GM12878 (cell line): Measurements from ENCODE around the gene SEC24A. TPM values are rescaled to one million over a fixed set of nuclear protein-coding genes. Genes with fewer than 3 reads are reported as not detected.

Source experiments
- ATAC-seq: fragments of 200-7000 bp; cut with Tn5 transposase; 3 replicates; pipeline ENCODE4 v1.9.1; 2020; ENCODE audit warnings: mild to moderate bottlenecking, moderate library complexity
- BruUV-seq: library from RNA; stranded (reverse); fragments of 400-500 nt; replicated peaks from 2 replicates; lab custom pipeline; 2021; lab: Mats Ljungman, UMichigan
- CTCF ChIA-PET: fragments of 300-600 bp; sonication (Branson Sonifier 250); formaldehyde crosslinking; extraction: SDS; loops from one replicate; lab custom pipeline; 2021; ENCODE audit warnings: inconsistent platforms; lab: Yijun Ruan, JAX
- POLR2A ChIA-PET: fragments of 350-600 bp; formaldehyde crosslinking; extraction: SDS; loops from one replicate; lab custom pipeline; 2021; ENCODE audit warnings: inconsistent platforms; lab: Charles Lee
- RAD21 ChIA-PET: fragments of 300-600 bp; sonication (Branson Sonifier 250); formaldehyde crosslinking; loops from one replicate; lab custom pipeline; 2023; ENCODE audit warnings: antibody characterized with exemption; ENCODE audit not compliant: unreplicated experiment; lab: Charles Lee
- SMC1A ChIA-PET: fragments of 300-600 bp; sonication (Branson Sonifier 250); formaldehyde crosslinking; loops from one replicate; lab custom pipeline; 2023; ENCODE audit not compliant: unreplicated experiment, uncharacterized antibody; lab: Charles Lee
- DNase-seq: peaks from one replicate; pipeline ENCODE4 v3.0.0-alpha.2; 2011; ENCODE audit warnings: low read depth, low spot score
- FAIRE-seq: peaks from 3 replicates; lab custom pipeline; 2011; peaks lifted over from hg19 to GRCh38; lab: Jason Lieb, UNC
- H2AFZ ChIP-seq: 2 replicates; pipeline ENCODE4 v1.6.0; 2011; ENCODE audit warnings: low read depth, low read length, control low read depth; ENCODE audit not compliant: control insufficient read depth
- H3K27ac ChIP-seq: 2 replicates; pipeline ENCODE4 v1.5.1; 2011; ENCODE audit warnings: control low read depth; ENCODE audit not compliant: control insufficient read depth, insufficient read depth
- H3K27me3 ChIP-seq, 2 experiments: replicated peaks in 1 of 2; 2 replicates each; pipeline versions ENCODE4 v1.6.0 to v1.6.1; 2011; ENCODE audit warnings: low read length in 1 of 2; ENCODE audit not compliant: control insufficient read depth in 2 of 2, insufficient read depth in 2 of 2
- H3K36me3 ChIP-seq, 2 experiments: 2 replicates each; pipeline ENCODE4 v1.5.1; 2011; ENCODE audit warnings: low read length in 1 of 2; ENCODE audit not compliant: control insufficient read depth in 2 of 2, insufficient read depth in 2 of 2
- H3K4me1 ChIP-seq: 2 replicates; pipeline ENCODE4 v1.6.1; 2011; ENCODE audit warnings: mild to moderate bottlenecking, low read length, moderate library complexity, mixed read lengths; ENCODE audit not compliant: control insufficient read depth, insufficient read depth
- H3K4me2 ChIP-seq: 2 replicates; pipeline ENCODE4 v1.6.0; 2011; ENCODE audit warnings: control low read depth; ENCODE audit not compliant: control insufficient read depth, insufficient read depth
- H3K4me3 ChIP-seq: fragments of 200-600 bp; sonication (generic); 2 replicates; pipeline ENCODE4 v1.5.1; 2016
- H3K79me2 ChIP-seq: 2 replicates; pipeline ENCODE4 v1.6.0; 2011; ENCODE audit warnings: low read length; ENCODE audit not compliant: control insufficient read depth, insufficient read depth
- H3K9ac ChIP-seq: 2 replicates; pipeline ENCODE4 v1.8.0; 2011; ENCODE audit warnings: low read length, control low read depth, mixed read lengths; ENCODE audit not compliant: control insufficient read depth, insufficient read depth
- H3K9me3 ChIP-seq: replicated peaks from 3 replicates; pipeline ENCODE4 v1.5.1; 2011; ENCODE audit warnings: mild to moderate bottlenecking, low read length; ENCODE audit not compliant: control insufficient read depth, insufficient read depth
- H4K20me1 ChIP-seq: 2 replicates; pipeline ENCODE4 v1.6.0; 2011; ENCODE audit not compliant: control insufficient read depth, insufficient read depth
- ATF3 ChIP-seq: IDR thresholded peaks from 2 replicates; pipeline ENCODE4 v1.6.1; 2011; ENCODE audit warnings: low read depth, mild to moderate bottlenecking, low read length, moderate library complexity, borderline replicate concordance; ENCODE audit errors: extremely low read depth
- BRCA1 ChIP-seq: IDR thresholded peaks from 2 replicates; pipeline ENCODE4 v1.6.1; 2011; ENCODE audit warnings: low read depth, low read length, improper control_type of control experiment
- ESRRA ChIP-seq: IDR thresholded peaks from 2 replicates; pipeline ENCODE4 v1.6.1; 2012; ENCODE audit warnings: mild to moderate bottlenecking, low read length, improper control_type of control experiment
- JUNB ChIP-seq: IDR thresholded peaks from 2 replicates; pipeline ENCODE4 v1.6.1; 2016; ENCODE audit warnings: antibody characterized with exemption, mild to moderate bottlenecking
- NR2C1 ChIP-seq: fragments of 450-650 bp; IDR thresholded peaks from 2 replicates; pipeline ENCODE4 v1.6.1; 2017; ENCODE audit warnings: antibody characterized with exemption, mild to moderate bottlenecking, moderate library complexity
- PKNOX1 ChIP-seq: fragments of 450-650 bp; IDR thresholded peaks from 2 replicates; pipeline ENCODE4 v1.6.1; 2016; ENCODE audit warnings: mild to moderate bottlenecking
- STAT1 ChIP-seq: fragments of 450-650 bp; conservative IDR thresholded peaks from 2 replicates; pipeline ENCODE4 v1.6.1; 2014; ENCODE audit warnings: antibody characterized with exemption, mild to moderate bottlenecking
- ZNF207 ChIP-seq: fragments of 450-650 bp; IDR thresholded peaks from 2 replicates; pipeline ENCODE4 v1.6.1; 2014; ENCODE audit warnings: antibody characterized with exemption, mild to moderate bottlenecking, borderline replicate concordance
- ZNF274 ChIP-seq: IDR thresholded peaks from one replicate; pipeline ENCODE4 v1.8.0; 2011; ENCODE audit not compliant: insufficient read length, insufficient read depth
- ZZZ3 ChIP-seq: IDR thresholded peaks from 2 replicates; pipeline ENCODE4 v1.6.1; 2011; ENCODE audit warnings: low read depth; ENCODE audit not compliant: control insufficient read depth, insufficient read length
- whole genome bisulfite sequencing: methylation state at CpG from one replicate; pipeline ENCODE4 v1.1.6; 2016; ENCODE audit warnings: low lambda C conversion rate; ENCODE audit not compliant: insufficient replicate concordance, insufficient coverage; ENCODE audit errors: missing lambda C conversion rate; 5-methylcytosine and 5-hydroxymethylcytosine counted together
- in situ Hi-C: fragments of 300-500 bp; cut with MboI; formaldehyde crosslinking; loops from 9 replicates; pipeline ENCODE4 v1.14.3; 2018; ENCODE audit warnings: mixed read lengths
- intact Hi-C: fragments of 100-400 bp; cut with micrococcal nuclease; formaldehyde crosslinking; loops from one replicate; pipeline ENCODE4 v1.14.2; 2022; ENCODE audit not compliant: unreplicated experiment
- polyA plus RNA-seq, 11 experiments: library from polyadenylated mRNA; depleted of rRNA in 4 of 11; unstranded in 6 of 11; stranded (reverse) in 5 of 11; fragments of >200 nt; fragmentation: Nextera tagmentation in 4 of 11; fragmentation: Illumina TruSeq in 1 of 11; extraction: Ambion mirVana in 4 of 11; extraction: Trizol in 1 of 11; gene quantifications; 1 replicate in 1 of 11; 2 replicates in 10 of 11; pipeline versions ENCODE4 v1.2.1 to v1.2.3, GENCODE V29; 2011 to 2016; ENCODE audit warnings: inconsistent platforms in 2 of 11, missing spikeins in 2 of 11, low read depth in 1 of 11
- total RNA-seq, 4 experiments: library from RNA; depleted of rRNA in 3 of 4; stranded (reverse); fragments of >200 nt in 3 of 4; fragmentation: Illumina TruSeq in 1 of 4; extraction: Trizol in 1 of 4; gene quantifications; 2 replicates each; pipeline versions ENCODE4 v1.2.1 to v1.2.3, GENCODE V29; 2013 to 2021
- TF ChIP-seq, protein P1 (sequence below): fragments of 450-650 bp; IDR thresholded peaks from 2 replicates; pipeline ENCODE4 v1.6.1; 2017; ENCODE audit warnings: low read depth, mild to moderate bottlenecking, moderate library complexity
- TF ChIP-seq, protein P2 (sequence below): fragments of 450-650 bp; formaldehyde crosslinking; IDR thresholded peaks from 2 replicates; pipeline ENCODE4 v1.5.0; 2022; ENCODE audit warnings: mild to moderate bottlenecking, missing genetic modification characterization

The SEC24A gene
- total and polyA plus RNA-seq, 10 of the 15 experiments (the other 5 are each of a cell fraction or from before 2014, with no cell fraction given), result 7.1 to 52.2 (median 22.8) TPM

GRCh38 chr5:134656690-134657089 lies 8.1 kb downstream of the SEC24A start (continued):
- TF ChIP-seq STAT1, result no peak
- TF ChIP-seq ATF3, result no peak
- no peak for TF ChIP-seq ESRRA
- TF ChIP-seq BRCA1, result no peak
- TF ChIP-seq, all 136 proteins: peak for 0

GRCh38 chr5:134659456-134659855 lies 10.9 kb downstream of the SEC24A start:
- H3K36me3 ChIP-seq, result peaks cover 3 to 22% of the 10 kb centered on the region in 2 experiments; a peak in 3 of 4 replicates
- H3K4me3 ChIP-seq, result no peak overlapping the region
- CTCF ChIA-PET, result interaction anchor here (0.5 to 1.3 kb wide), 3 partner anchors 9 to 72 kb away, joined by 3 to 7 read pairs (median 4); no protein-coding TSS in a partner anchor
- RAD21 ChIA-PET, result interaction anchor here (1.1 to 1.4 kb wide), 2 partner anchors 11 to 72 kb away, joined by 3 to 5 read pairs; partner anchors contain the start of gene SEC24A
- no peaks in the 10 kb centered on the region; the same call in 2 of the 3 replicates for H3K9me3 ChIP-seq
- DNase-seq (no peak), ATAC-seq (no peak), FAIRE-seq (no peak)
- H3K79me2 ChIP-seq, result peaks cover 82% of the 10 kb centered on the region
- POLR2A ChIA-PET, result interaction anchor here (0.7 to 1.7 kb wide), 2 partner anchors 8 to 70 kb away, joined by 4 to 7 read pairs; no protein-coding TSS in a partner anchor
- intact Hi-C loops, result no loop called here
- H4K20me1 ChIP-seq, result peaks cover 4% of the 10 kb centered on the region
- SMC1A ChIA-PET, result interaction anchor here (2.5 kb wide), 1 partner anchor 71 kb away, joined by 6 read pairs; no protein-coding TSS in a partner anchor
- BruUV-seq, result no TSS peak
- H3K27ac ChIP-seq, result no peak overlapping the region
- H3K4me1 ChIP-seq, result no peaks in the 10 kb centered on the region
- no peak overlapping the region for H3K9ac ChIP-seq
- no peak overlapping the region for H2AFZ ChIP-seq
- no peaks in the 10 kb centered on the region for H3K27me3 ChIP-seq
- 90% methylated on average over 4 of the region's 4 CpGs for WGBS
- in situ Hi-C loops, result no loop called here
- no peak overlapping the region for H3K4me2 ChIP-seq
- TF ChIP-seq ZZZ3 (no peak), ZNF207 (no peak), PKNOX1 (no peak), NR2C1 (no peak), ZNF274 (no peak), JUNB (no peak)
- TF ChIP-seq, protein P1, sequence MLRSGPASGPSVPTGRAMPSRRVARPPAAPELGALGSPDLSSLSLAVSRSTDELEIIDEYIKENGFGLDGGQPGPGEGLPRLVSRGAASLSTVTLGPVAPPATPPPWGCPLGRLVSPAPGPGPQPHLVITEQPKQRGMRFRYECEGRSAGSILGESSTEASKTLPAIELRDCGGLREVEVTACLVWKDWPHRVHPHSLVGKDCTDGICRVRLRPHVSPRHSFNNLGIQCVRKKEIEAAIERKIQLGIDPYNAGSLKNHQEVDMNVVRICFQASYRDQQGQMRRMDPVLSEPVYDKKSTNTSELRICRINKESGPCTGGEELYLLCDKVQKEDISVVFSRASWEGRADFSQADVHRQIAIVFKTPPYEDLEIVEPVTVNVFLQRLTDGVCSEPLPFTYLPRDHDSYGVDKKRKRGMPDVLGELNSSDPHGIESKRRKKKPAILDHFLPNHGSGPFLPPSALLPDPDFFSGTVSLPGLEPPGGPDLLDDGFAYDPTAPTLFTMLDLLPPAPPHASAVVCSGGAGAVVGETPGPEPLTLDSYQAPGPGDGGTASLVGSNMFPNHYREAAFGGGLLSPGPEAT, result no peak
- TF ChIP-seq, protein P2, sequence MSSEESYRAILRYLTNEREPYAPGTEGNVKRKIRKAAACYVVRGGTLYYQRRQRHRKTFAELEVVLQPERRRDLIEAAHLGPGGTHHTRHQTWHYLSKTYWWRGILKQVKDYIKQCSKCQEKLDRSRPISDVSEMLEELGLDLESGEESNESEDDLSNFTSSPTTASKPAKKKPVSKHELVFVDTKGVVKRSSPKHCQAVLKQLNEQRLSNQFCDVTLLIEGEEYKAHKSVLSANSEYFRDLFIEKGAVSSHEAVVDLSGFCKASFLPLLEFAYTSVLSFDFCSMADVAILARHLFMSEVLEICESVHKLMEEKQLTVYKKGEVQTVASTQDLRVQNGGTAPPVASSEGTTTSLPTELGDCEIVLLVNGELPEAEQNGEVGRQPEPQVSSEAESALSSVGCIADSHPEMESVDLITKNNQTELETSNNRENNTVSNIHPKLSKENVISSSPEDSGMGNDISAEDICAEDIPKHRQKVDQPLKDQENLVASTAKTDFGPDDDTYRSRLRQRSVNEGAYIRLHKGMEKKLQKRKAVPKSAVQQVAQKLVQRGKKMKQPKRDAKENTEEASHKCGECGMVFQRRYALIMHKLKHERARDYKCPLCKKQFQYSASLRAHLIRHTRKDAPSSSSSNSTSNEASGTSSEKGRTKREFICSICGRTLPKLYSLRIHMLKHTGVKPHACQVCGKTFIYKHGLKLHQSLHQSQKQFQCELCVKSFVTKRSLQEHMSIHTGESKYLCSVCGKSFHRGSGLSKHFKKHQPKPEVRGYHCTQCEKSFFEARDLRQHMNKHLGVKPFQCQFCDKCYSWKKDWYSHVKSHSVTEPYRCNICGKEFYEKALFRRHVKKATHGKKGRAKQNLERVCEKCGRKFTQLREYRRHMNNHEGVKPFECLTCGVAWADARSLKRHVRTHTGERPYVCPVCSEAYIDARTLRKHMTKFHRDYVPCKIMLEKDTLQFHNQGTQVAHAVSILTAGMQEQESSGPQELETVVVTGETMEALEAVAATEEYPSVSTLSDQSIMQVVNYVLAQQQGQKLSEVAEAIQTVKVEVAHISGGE (CRISPR knock-in tag), result no peak
